CD4-positive, alpha-beta T cell treated with Interleukin-10 for 1 hour (primary cell): Measurements from ENCODE around the gene HPGDS.
"Not testable (repeated sequence)": the region's sequence is repeated elsewhere in the genome, so short reads cannot be mapped to it uniquely, and the experiment has no call there.

ENCODE experiments used
- DNase-seq: peaks from one replicate; pipeline ENCODE4 v3.0.0-alpha.2; 2020

HPGDS gene

GRCh38 chr4:94306713-94307112, 35.9 kb downstream of the HPGDS start:
- DNase-seq, result no peak

GRCh38 chr4:94305466-94306225, 37.0 kb downstream of the HPGDS start:
- DNase-seq, result no peak

- DNase-seq, result peak; percentile 30
Measured at GRCh38 chr4:94304365-94304971, 38.2 kb downstream of the HPGDS start.

GRCh38 chr4:94302191-94302590, 40.4 kb downstream of the HPGDS start:
- no peak for DNase-seq

GRCh38 chr4:94298725-94299252, 43.8 kb downstream of the HPGDS start:
- no peak for DNase-seq

- not testable (repeated sequence) for DNase-seq
Measured at GRCh38 chr4:94295473-94295872, 47.2 kb downstream of the HPGDS start.

GRCh38 chr4:94293981-94294380, 48.7 kb downstream of the HPGDS start:
- not testable (repeated sequence) for DNase-seq

GRCh38 chr4:94290245-94290644, 52.4 kb downstream of the HPGDS start:
- DNase-seq, result no peak

- no peak for DNase-seq
Measured at GRCh38 chr4:94285666-94286065, 57.0 kb downstream of the HPGDS start.

- DNase-seq, result no peak
Measured at GRCh38 chr4:94284889-94285288, 57.7 kb downstream of the HPGDS start.

GRCh38 chr4:94278781-94279180, 63.9 kb downstream of the HPGDS start:
- no peak for DNase-seq

- no peak for DNase-seq
Measured at GRCh38 chr4:94277534-94277933, 65.1 kb downstream of the HPGDS start.

- no peak for DNase-seq
Measured at GRCh38 chr4:94276204-94276603, 66.4 kb downstream of the HPGDS start.

- no peak for DNase-seq
Measured at GRCh38 chr4:94274912-94275311, 67.7 kb downstream of the HPGDS start.

GRCh38 chr4:94271248-94271647, 71.4 kb downstream of the HPGDS start:
- DNase-seq, result no peak

- DNase-seq, result no peak
Measured at GRCh38 chr4:94267037-94267436, 75.6 kb downstream of the HPGDS start.

GRCh38 chr4:94262163-94263016, 80.2 kb downstream of the HPGDS start:
- no peak for DNase-seq

- DNase-seq, result no peak
Measured at GRCh38 chr4:94256828-94257227, 85.8 kb downstream of the HPGDS start.

GRCh38 chr4:94256144-94256783, 86.4 kb downstream of the HPGDS start:
- DNase-seq, result no peak

GRCh38 chr4:94253036-94253435, 89.6 kb downstream of the HPGDS start:
- no peak for DNase-seq

- DNase-seq, result no peak
Measured at GRCh38 chr4:94251094-94251493, 91.5 kb downstream of the HPGDS start.
